Measurements from ENCODE around the gene LRP2. TPM values are rescaled to one million over a fixed set of nuclear protein-coding genes. Genes with fewer than 3 reads are reported as not detected.

Gene LRP2
- polyA plus RNA-seq, 1 of the 3 experiments (the other 2 are of a cell fraction) = not detected

GRCh38 chr2:169116327-169116726 lies 246.0 kb downstream of the LRP2 start:
- Histone ChIP-seq H3K9ac (no peak overlapping the region), H3K4me3 (ENCODE audit: low read depth in 2 of 2, low read length in 1 of 2) (no peak overlapping the region), H3K27me3 (ENCODE audit: insufficient read depth) (no peaks in the 10 kb centered on the region), H3K9me2 (no peaks in the 10 kb centered on the region), H3K4me1 (ENCODE audit: control insufficient read depth in 1 of 2, insufficient read depth in 2 of 2, low read depth in 1 of 2, low read length in 1 of 2) (no peaks in the 10 kb centered on the region), H2AFZ (ENCODE audit: low read depth) (no peak overlapping the region), H3K36me3 (replicated peaks in 1 of 2; ENCODE audit: control insufficient read depth in 1 of 2, insufficient read depth in 2 of 2, low read length in 1 of 2) (no peaks in the 10 kb centered on the region), H3K9me3 (no peaks in the 10 kb centered on the region), H3K4me2 (no peak overlapping the region), H4K20me1 (ENCODE audit: insufficient read depth) (no peaks in the 10 kb centered on the region), H3F3A (replicated peaks; ENCODE audit: insufficient read depth) (no peaks in the 10 kb centered on the region), H3K27ac (ENCODE audit: low read depth in 2 of 2, low read length in 1 of 2) (no peak overlapping the region), H3K79me2 (ENCODE audit: insufficient read depth) (no peaks in the 10 kb centered on the region)
- TF ChIP-seq EP300 (IDR thresholded peaks at IDR 0.05; ENCODE audit: borderline replicate concordance in 1 of 2, low read depth in 1 of 2, low read length in 1 of 2) = no peak
- TF ChIP-seq SIN3A (IDR thresholded peaks at IDR 0.05; ENCODE audit: borderline replicate concordance, low read depth, low read length) = no peak
- TF ChIP-seq RCOR1 (IDR thresholded peaks at IDR 0.05; ENCODE audit: low read length) = no peak
- TF ChIP-seq SMC3 (IDR thresholded peaks at IDR 0.05; ENCODE audit: low read depth, low read length) = no peak
- TF ChIP-seq IRF3 (IDR thresholded peaks at IDR 0.05; ENCODE audit: low read depth, low read length) = no peak
- TF ChIP-seq ZBTB33 (IDR thresholded peaks at IDR 0.05; ENCODE audit: borderline replicate concordance, low read depth) = no peak
- no peak for TF ChIP-seq RFX5 (IDR thresholded peaks at IDR 0.05; ENCODE audit: low read length)
- no peak for TF ChIP-seq TEAD4 (IDR thresholded peaks at IDR 0.05; ENCODE audit: borderline replicate concordance, insufficient read depth)
- 2% methylated on average over 2 of the region's 2 CpGs for WGBS (ENCODE audit: low lambda C conversion rate)
- DNase-seq = no peak
- POLR2A ChIA-PET = no interaction called here
- CTCF ChIA-PET = interaction anchor here (1.7 kb wide), 1 partner anchor 16 kb away, joined by 12 read pairs; no protein-coding TSS in a partner anchor

GRCh38 chr2:169114056-169114455 lies 248.3 kb downstream of the LRP2 start:
- no peaks in the 10 kb centered on the region for H3F3A ChIP-seq (replicated peaks; ENCODE audit: insufficient read depth)
- H3K27ac ChIP-seq (ENCODE audit: low read depth in 2 of 2, low read length in 1 of 2) = no peak overlapping the region
- WGBS (ENCODE audit: low lambda C conversion rate) = 57% methylated on average over 4 of the region's 4 CpGs
- POLR2A ChIA-PET = no interaction called here
- H3K4me3 ChIP-seq (ENCODE audit: low read depth in 2 of 2, low read length in 1 of 2) = no peak overlapping the region
- H4K20me1 ChIP-seq (ENCODE audit: insufficient read depth) = no peaks in the 10 kb centered on the region
- no peaks in the 10 kb centered on the region for H3K9me3 ChIP-seq
- H3K9ac ChIP-seq = no peak overlapping the region
- no peaks in the 10 kb centered on the region for H3K27me3 ChIP-seq (ENCODE audit: insufficient read depth)
- H3K4me2 ChIP-seq = no peak overlapping the region
- H3K4me1 ChIP-seq (ENCODE audit: control insufficient read depth in 1 of 2, insufficient read depth in 2 of 2, low read depth in 1 of 2, low read length in 1 of 2) = no peaks in the 10 kb centered on the region; a peak in 1 of 4 replicates
- no peaks in the 10 kb centered on the region for H3K36me3 ChIP-seq (replicated peaks in 1 of 2; ENCODE audit: control insufficient read depth in 1 of 2, insufficient read depth in 2 of 2, low read length in 1 of 2)
- no peak overlapping the region for H2AFZ ChIP-seq (ENCODE audit: low read depth)
- CTCF ChIA-PET = interaction anchor here (0.6 to 1.2 kb wide), 4 partner anchors 18 to 1862 kb away, joined by 3 to 4 read pairs (median 4); no protein-coding TSS in a partner anchor
- no peaks in the 10 kb centered on the region for H3K9me2 ChIP-seq
- no peak for DNase-seq
- no peaks in the 10 kb centered on the region for H3K79me2 ChIP-seq (ENCODE audit: insufficient read depth)
- no peak for TF ChIP-seq FOXM1 (IDR thresholded peaks at IDR 0.05; ENCODE audit: low read depth)
- no peak for TF ChIP-seq YY1 (IDR thresholded peaks at IDR 0.05; ENCODE audit: low read depth)
- no peak for TF ChIP-seq SMC3 (IDR thresholded peaks at IDR 0.05; ENCODE audit: low read depth, low read length)
- TF ChIP-seq USF1 (IDR thresholded peaks at IDR 0.05; ENCODE audit: borderline replicate concordance, low read depth) = no peak
- TF ChIP-seq NFIC (IDR thresholded peaks at IDR 0.05; ENCODE audit: borderline replicate concordance) = no peak
- TF ChIP-seq FOSL2 (IDR thresholded peaks at IDR 0.05; ENCODE audit: borderline replicate concordance, low read depth) = no peak
- no peak for TF ChIP-seq EZH2phosphoT487 (IDR thresholded peaks at IDR 0.05; ENCODE audit: borderline replicate concordance, low read depth)
- no peak for TF ChIP-seq ELF1 (IDR thresholded peaks at IDR 0.05)
- no peak for TF ChIP-seq MEF2A (IDR thresholded peaks at IDR 0.05; ENCODE audit: borderline replicate concordance, low read depth)
- no peak for TF ChIP-seq TAF1 (IDR thresholded peaks at IDR 0.05; ENCODE audit: borderline replicate concordance, low read depth, low read length)
- no peak for TF ChIP-seq IRF3 (IDR thresholded peaks at IDR 0.05; ENCODE audit: low read depth, low read length)
- no peak for TF ChIP-seq RXRA (IDR thresholded peaks at IDR 0.05; ENCODE audit: borderline replicate concordance, low read depth)
- no peak for TF ChIP-seq ZBTB33 (IDR thresholded peaks at IDR 0.05; ENCODE audit: borderline replicate concordance, low read depth)
- no peak for TF ChIP-seq USF2 (IDR thresholded peaks at IDR 0.05; ENCODE audit: borderline replicate concordance, low read depth, low read length)
- no peak for TF ChIP-seq EP300 (IDR thresholded peaks at IDR 0.05; ENCODE audit: borderline replicate concordance in 1 of 2, low read depth in 1 of 2, low read length in 1 of 2)
